DND-41 (cell line): ENCODE data around the gene DCK.

Source experiments
- CTCF ChIP-seq: IDR thresholded peaks from 2 replicates; pipeline ENCODE4 v1.5.1; 2012; ENCODE audit warnings: borderline replicate concordance, low read length, moderate library complexity, mild to moderate bottlenecking; ENCODE audit not compliant: poor library complexity, severe bottlenecking; ENCODE audit errors: extremely low read depth
- EZH2 ChIP-seq: IDR thresholded peaks from 3 replicates; pipeline ENCODE4 v1.6.1; 2012; ENCODE audit warnings: borderline replicate concordance, low read depth, mild to moderate bottlenecking, moderate library complexity, low read length, inconsistent platforms; ENCODE audit not compliant: severe bottlenecking

DNA sequence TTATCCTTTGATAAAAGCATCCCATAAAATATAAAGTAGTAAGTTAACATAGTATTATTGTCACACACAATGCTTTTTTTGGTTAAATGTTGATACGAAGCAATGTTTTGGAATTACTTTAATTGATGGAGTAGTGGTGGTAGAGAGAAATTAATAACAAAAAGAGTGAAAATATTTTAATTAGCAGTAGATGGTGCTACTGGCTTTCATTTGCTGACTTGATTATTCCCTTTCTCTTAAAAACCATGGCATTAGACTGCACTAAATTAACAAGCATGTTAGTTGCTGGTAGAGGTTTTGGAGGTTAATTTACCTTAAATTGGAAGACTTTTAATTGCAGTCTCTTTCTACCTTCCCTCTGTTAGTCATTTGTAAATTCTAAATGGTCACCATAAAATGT is 8.9 kb upstream of the DCK start:
- TF ChIP-seq CTCF: no peak
- TF ChIP-seq EZH2: no peak
